LNCAP (cell line): Measurements from ENCODE around the gene IRF4.

Source experiments
- TF ChIP-seq, protein P1 (sequence below): fragments of 450-650 bp; IDR thresholded peaks from 2 replicates; pipeline ENCODE4 v1.5.1; 2017; ENCODE audit warnings: mild to moderate bottlenecking

The IRF4 gene

DNA sequence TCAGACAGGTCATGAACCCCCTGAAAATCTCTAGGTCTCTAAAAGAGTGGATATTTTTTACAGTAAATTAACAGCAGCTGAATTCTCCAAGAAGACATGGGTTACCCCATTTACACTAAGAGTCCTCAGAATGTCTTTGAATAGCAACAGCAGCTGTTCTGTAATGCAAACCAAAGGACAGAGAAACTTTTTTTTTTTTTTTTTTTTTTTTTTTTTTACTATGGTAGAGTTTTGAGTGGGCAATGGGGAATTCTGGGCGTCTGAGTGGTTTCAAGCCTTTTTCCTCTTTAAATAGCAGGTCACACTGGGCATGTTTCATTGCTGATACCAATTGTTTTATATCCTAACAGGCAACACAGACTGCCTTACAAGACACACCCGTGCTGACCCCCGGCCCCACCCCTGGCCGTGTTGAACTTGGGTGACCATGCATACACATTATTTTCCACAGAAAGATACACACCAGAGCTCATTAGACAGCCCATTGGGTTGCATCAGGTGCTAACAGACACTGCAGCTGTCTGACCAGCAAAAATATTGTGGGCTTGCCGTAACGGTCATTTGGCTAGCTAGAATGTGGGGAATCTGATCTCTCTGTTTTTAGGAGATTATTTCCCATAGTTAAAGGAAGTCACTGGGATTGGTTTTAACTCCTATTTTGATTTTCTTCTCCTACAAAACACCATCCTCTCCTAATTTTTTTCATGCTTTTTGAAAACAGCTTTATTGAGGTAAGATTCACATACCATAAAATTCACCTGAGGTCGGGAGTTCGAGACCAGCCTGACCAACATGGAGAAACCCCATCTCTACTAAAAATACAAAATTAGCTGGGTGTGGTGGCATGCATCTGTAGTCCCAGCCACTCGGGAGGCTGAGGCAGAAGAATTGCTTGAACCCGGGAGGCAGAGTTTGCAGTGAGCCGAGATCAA is 26.7 kb upstream of the IRF4 start:
- TF ChIP-seq, protein P1, sequence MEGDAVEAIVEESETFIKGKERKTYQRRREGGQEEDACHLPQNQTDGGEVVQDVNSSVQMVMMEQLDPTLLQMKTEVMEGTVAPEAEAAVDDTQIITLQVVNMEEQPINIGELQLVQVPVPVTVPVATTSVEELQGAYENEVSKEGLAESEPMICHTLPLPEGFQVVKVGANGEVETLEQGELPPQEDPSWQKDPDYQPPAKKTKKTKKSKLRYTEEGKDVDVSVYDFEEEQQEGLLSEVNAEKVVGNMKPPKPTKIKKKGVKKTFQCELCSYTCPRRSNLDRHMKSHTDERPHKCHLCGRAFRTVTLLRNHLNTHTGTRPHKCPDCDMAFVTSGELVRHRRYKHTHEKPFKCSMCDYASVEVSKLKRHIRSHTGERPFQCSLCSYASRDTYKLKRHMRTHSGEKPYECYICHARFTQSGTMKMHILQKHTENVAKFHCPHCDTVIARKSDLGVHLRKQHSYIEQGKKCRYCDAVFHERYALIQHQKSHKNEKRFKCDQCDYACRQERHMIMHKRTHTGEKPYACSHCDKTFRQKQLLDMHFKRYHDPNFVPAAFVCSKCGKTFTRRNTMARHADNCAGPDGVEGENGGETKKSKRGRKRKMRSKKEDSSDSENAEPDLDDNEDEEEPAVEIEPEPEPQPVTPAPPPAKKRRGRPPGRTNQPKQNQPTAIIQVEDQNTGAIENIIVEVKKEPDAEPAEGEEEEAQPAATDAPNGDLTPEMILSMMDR: no peak

DNA sequence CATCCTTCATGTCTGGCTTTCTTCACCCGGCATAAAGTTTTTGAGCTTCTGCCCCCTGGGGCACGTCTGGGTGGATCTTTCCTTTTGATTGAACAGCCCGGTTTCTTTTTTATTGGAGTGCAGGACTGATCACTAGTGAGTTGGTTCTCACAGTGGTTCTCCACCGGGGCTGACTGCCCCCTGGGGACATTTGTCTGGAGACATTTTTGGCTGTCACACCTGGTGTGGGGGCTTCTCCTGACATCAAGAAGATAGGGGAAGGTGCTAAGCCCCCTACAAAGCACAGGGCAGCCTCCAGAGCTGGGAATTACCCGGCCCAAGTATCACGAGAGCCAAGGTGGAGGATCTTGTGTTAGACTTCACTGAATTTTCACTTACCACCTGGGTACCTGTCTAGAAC is 25.7 kb upstream of the IRF4 start:
- TF ChIP-seq, protein P1: no peak

DNA sequence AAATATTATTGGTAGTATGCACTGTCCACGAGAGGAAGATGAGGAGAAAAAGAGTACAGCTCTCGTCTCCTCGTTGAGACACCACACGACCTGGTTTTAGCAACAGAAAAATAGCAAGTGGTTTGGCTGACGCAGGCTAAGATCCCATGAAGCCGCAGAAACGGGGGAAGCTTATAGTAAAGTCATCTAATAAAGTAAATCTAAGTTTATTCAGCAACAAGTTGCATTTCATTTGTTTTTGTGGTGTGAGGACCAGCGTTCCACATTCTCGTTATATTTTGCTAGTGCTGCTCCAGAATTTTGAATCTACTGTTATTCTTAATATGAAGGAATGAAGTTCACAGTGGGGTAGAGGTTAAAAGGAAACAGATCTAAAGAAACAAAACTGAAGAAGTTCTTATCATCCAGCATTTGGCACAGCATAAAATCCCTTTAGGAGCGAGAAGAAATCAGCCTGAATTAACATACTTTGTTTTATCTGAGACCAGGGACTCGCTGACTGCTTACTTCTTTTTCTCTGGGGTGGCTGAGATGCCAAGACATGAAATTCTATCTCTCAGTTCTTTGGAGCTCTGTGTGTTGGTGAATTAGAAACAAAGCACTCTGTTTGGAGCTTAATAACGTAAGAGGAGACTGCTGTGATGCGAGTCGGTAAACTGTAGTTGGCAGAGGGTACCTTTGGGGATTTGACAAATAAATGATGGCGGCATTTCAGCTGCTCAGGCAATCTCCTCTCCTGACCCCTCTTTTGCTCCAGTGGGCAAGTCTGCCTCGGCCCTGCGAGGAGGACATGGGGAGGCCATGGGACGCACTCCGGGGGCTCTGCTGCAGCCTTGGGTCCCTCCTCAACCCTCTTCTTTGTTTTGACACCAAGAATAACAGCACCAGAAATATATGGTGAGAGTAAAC is 24.9 kb upstream of the IRF4 start:
- TF ChIP-seq, protein P1: no peak

DNA sequence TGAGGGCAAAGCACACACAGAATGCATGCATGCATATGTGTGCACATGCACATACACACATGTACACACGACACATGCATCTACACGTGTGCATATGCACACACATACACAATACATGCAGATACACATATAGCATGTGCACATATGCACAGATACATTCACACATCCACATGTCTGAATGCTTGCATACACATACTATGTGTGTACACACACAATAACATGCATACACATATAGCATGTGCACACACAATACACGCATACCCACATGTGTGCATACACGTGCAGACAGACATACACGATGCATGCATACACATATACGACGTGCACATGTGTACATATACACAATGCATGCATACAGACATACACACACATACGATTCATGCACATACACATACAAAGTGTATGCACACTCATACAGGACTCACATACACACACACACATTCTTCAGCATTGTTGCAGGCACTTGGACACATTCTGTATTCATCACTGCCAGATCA is 24.2 kb upstream of the IRF4 start:
- TF ChIP-seq, protein P1: no peak

DNA sequence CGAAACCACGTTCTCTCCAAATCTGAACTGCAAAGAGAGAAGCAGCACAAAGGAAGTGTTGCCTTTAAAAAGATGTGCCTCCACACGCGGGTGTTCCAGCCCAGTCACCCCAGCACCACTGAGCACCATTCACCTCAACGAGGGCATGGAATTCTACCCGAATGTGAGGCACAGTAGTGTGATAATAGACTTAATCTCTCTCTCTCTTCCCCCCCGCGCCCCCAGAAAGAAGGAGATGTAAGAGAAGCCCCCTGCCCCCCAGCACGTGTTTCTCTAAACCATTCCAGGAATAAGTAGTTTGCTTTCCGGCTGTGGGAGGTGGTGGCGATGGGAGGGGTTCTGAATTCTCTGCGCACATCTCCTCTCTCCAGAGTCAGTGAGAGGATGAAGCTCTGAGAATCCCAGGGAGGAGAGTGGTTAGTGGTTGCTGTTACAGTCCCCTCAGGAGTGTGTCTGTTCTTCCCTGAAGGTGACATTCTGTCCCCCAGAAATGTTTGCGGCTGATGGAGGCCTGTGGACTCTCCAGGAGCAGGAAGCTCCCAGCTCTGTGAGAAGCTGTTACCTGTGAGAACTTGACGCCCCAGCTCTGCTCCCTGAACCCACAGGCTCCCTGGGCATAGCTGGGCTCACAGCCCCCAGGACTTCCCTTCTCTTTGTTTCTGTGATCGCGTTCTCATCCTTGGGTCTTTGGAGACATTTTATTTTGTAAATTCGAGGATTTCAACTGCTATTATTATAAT is 23.5 kb upstream of the IRF4 start:
- TF ChIP-seq, protein P1: no peak

DNA sequence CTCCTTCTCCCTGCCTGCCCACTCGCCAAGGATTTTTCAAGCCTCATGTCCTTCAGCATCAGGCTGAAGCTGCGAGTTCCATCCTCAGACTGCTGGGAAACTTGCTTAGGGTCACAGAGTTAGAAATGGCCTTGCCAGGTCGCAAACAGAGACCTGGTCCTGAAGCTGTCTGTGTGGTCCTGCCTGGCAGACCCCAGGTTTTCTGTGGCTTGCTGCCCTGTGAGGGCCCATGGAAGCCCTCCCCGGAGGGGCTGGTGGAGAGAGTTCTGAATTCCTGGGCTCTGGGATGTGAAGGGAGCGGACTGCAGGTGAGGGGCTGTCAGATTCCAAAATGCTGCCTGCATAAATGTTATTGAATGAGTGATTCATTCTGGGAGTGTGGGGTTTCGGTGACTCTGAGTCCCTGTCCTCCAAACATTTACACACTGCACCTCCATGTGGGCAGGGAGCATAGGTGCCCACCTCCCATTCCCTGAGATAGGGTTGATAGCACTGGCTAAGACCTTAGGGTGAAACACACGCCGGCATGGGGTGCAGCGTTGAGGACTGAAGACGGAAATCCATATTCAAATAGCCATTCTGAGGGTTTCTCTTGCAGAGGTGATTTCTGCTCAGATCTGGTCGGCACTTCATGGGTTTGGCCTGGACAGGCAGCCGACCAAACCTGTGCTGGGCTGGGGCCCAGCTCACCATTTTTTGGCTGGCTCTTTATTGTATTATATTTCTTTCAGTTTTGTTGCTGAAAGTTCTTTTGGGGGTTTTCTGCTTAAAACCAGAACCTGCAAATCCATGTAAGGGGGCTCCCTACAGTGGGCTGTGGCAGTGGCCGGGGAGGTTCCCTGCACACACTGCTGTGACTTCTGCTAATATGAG is 21.8 kb upstream of the IRF4 start:
- TF ChIP-seq, protein P1: no peak
